Measurements from ENCODE around the gene L3MBTL2. TPM values are rescaled to one million over a fixed set of nuclear protein-coding genes. Genes with fewer than 3 reads are reported as not detected.

Gene L3MBTL2
- total and polyA plus RNA-seq, 2 of the 13 experiments (the other 11 are each of a cell fraction or from before 2014, with no cell fraction given), result 13.8 to 33.7 TPM

- in situ Hi-C loops (cut with HindIII; ENCODE audit: extremely low pct_ligation_motif_present, low pct_unique_long_range_greater_than_20kb) (no loop called here), intact Hi-C loops (cut with micrococcal nuclease; ENCODE audit: unreplicated experiment) (no loop called here)
- H3K27ac ChIP-seq (ENCODE audit: extremely low read length, insufficient read depth, low read length), result no peak overlapping the region
- no peaks in the 10 kb centered on the region for H3K27me3 ChIP-seq (ENCODE audit: control insufficient read depth in 1 of 2, insufficient read depth in 2 of 2, low read length in 2 of 2)
- H3K4me2 ChIP-seq (ENCODE audit: low read depth, low read length), result no peak overlapping the region
- H3K9me3 ChIP-seq (ENCODE audit: low read length), result no peaks in the 10 kb centered on the region
- ChIA-PET POLR2A (no interaction called here), CTCF (ENCODE audit: low intra/inter-chr PET ratio, low total read pairs) (no interaction called here)
- FAIRE-seq (no peak), DNase-seq (ENCODE audit: low spot score) (no peak), ATAC-seq (no peak)
- TF ChIP-seq LCORL (IDR thresholded peaks at IDR 0.05) (no peak), LCORL (CRISPR knock-in tag; IDR thresholded peaks at IDR 0.05) (no peak), TBX2 (CRISPR knock-in tag; IDR thresholded peaks at IDR 0.05; ENCODE audit: borderline replicate concordance) (no peak)
- no TSS peak for BruUV-seq (replicated peaks)
- no peak overlapping the region for H3K9ac ChIP-seq (ENCODE audit: insufficient read depth, low read depth, low read length)
- no peaks in the 10 kb centered on the region for H3K4me1 ChIP-seq (ENCODE audit: insufficient read depth, low read length)
- no peak overlapping the region for H3K4me3 ChIP-seq (replicated peaks in 1 of 3; ENCODE audit: insufficient read depth in 1 of 3, low read depth in 2 of 3, low read length in 3 of 3)
- no peaks in the 10 kb centered on the region for H4K20me1 ChIP-seq (ENCODE audit: insufficient read depth, low read length)
- H3K36me3 ChIP-seq (replicated peaks in 1 of 2; ENCODE audit: control insufficient read depth in 1 of 2, insufficient read depth in 2 of 2, low read length in 2 of 2), result peaks cover 53 to 86% of the 10 kb centered on the region in 2 experiments
- H2AFZ ChIP-seq (ENCODE audit: low read length), result no peak overlapping the region
- 100% methylated on average over 5 of the region's 7 CpGs for WGBS (ENCODE audit: low lambda C conversion rate)
- no peaks in the 10 kb centered on the region for H3K79me2 ChIP-seq (ENCODE audit: insufficient read depth, low read length)
Measured at GRCh38 chr22:41260871-41261270, 55.8 kb downstream of the L3MBTL2 start.

- no peaks in the 10 kb centered on the region for H3K27me3 ChIP-seq (ENCODE audit: control insufficient read depth in 1 of 2, insufficient read depth in 2 of 2, low read length in 2 of 2)
- ATAC-seq (no peak), DNase-seq (ENCODE audit: low spot score) (no peak), FAIRE-seq (no peak)
- intact Hi-C loops (cut with micrococcal nuclease; ENCODE audit: unreplicated experiment), result no loop called here
- no peak overlapping the region for H2AFZ ChIP-seq (ENCODE audit: low read length)
- WGBS (ENCODE audit: low lambda C conversion rate), result 85% methylated on average over 11 of the region's 12 CpGs
- no peaks in the 10 kb centered on the region for H3K79me2 ChIP-seq (ENCODE audit: insufficient read depth, low read length)
- no peaks in the 10 kb centered on the region for H3K4me1 ChIP-seq (ENCODE audit: insufficient read depth, low read length)
- H3K36me3 ChIP-seq (replicated peaks in 1 of 2; ENCODE audit: control insufficient read depth in 1 of 2, insufficient read depth in 2 of 2, low read length in 2 of 2), result peaks cover 48 to 84% of the 10 kb centered on the region in 2 experiments
- no TSS peak for BruUV-seq (replicated peaks)
- in situ Hi-C loops (cut with HindIII; ENCODE audit: extremely low pct_ligation_motif_present, low pct_unique_long_range_greater_than_20kb), result no loop called here
- H3K4me2 ChIP-seq (ENCODE audit: low read depth, low read length), result no peak overlapping the region
- H3K27ac ChIP-seq (ENCODE audit: extremely low read length, insufficient read depth, low read length), result no peak overlapping the region
- no peaks in the 10 kb centered on the region for H4K20me1 ChIP-seq (ENCODE audit: insufficient read depth, low read length)
- ChIA-PET CTCF (ENCODE audit: low intra/inter-chr PET ratio, low total read pairs) (no interaction called here), POLR2A (no interaction called here)
- no peak overlapping the region for H3K4me3 ChIP-seq (replicated peaks in 1 of 3; ENCODE audit: insufficient read depth in 1 of 3, low read depth in 2 of 3, low read length in 3 of 3)
- H3K9me3 ChIP-seq (ENCODE audit: low read length), result no peaks in the 10 kb centered on the region
- no peak overlapping the region for H3K9ac ChIP-seq (ENCODE audit: insufficient read depth, low read depth, low read length)
- TF ChIP-seq ZNF800 (CRISPR knock-in tag; IDR thresholded peaks at IDR 0.05), result no peak
- TF ChIP-seq ZNF749 (CRISPR knock-in tag; IDR thresholded peaks at IDR 0.05; ENCODE audit: borderline replicate concordance), result no peak
- TF ChIP-seq ZSCAN25 (CRISPR knock-in tag; IDR thresholded peaks at IDR 0.05), result no peak
- no peak for TF ChIP-seq MLLT10 (CRISPR knock-in tag; IDR thresholded peaks at IDR 0.05)
- no peak for TF ChIP-seq ZFP62 (CRISPR knock-in tag; IDR thresholded peaks at IDR 0.05)
- TF ChIP-seq MZF1 (CRISPR knock-in tag; IDR thresholded peaks at IDR 0.05; ENCODE audit: borderline replicate concordance), result no peak
- no peak for TF ChIP-seq KAT2B (IDR thresholded peaks at IDR 0.05; ENCODE audit: borderline replicate concordance, low read depth, low read length)
- TF ChIP-seq MNT (IDR thresholded peaks at IDR 0.05), result no peak
- no peak for TF ChIP-seq TFDP2 (CRISPR knock-in tag; IDR thresholded peaks at IDR 0.05)
- TF ChIP-seq ZNF781 (CRISPR knock-in tag; IDR thresholded peaks at IDR 0.05; ENCODE audit: borderline replicate concordance, not compliant biosample characterization), result no peak
Measured at GRCh38 chr22:41261541-41262249, 56.6 kb downstream of the L3MBTL2 start.
